ENCODE measurements around the gene DOCK4. TPM values are rescaled to one million over a fixed set of nuclear protein-coding genes. Genes with fewer than 3 reads are reported as not detected.
A peak's percentile ranks its signal among the peaks of the same experiment; 100 is the strongest.

The DOCK4 gene
- total and polyA plus RNA-seq, 2 donors from 2014 or later: 3.2 to 38.9 TPM

DNA sequence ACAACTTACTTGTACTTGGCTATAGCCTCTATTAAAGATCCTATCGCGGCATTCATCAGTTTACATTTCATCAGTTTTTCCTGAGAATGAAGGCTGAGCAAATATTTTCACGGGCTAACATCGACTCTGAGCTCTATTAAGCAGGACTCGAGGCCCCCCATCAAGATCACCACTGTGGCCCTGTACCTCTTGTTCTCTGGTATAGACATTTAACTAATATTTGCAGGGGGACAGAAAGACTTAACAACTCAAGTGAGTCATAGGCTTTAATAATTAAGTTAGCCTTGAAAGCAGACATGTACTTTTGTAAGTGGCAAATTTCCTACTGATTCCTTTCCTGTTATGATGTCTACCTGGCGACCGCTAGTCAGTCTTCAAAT lies 45.4 kb downstream of the DOCK4 start:
- peaks cover 0 to 21% (median 18%) of the 10 kb centered on the region in 3 donors for H3K4me1 ChIP-seq (ENCODE audit: control insufficient read depth in 2 of 3, insufficient read depth in 2 of 3, low read depth in 1 of 3, low read length in 3 of 3)
- no peaks in the 10 kb centered on the region for H3K9me3 ChIP-seq (ENCODE audit: control insufficient read depth in 2 of 3, insufficient read depth in 1 of 3, low read length in 3 of 3)
- H3K9ac ChIP-seq (ENCODE audit: low read length in 3 of 3): no peak overlapping the region
- FAIRE-seq: no peak
- H3K36me3 ChIP-seq (ENCODE audit: control insufficient read depth in 2 of 3, insufficient read depth in 3 of 3, low read length in 3 of 3): no peaks in the 10 kb centered on the region
- intact Hi-C loops (cut with DNase I): no loop called here
- H3K4me3 ChIP-seq (ENCODE audit: low read length in 3 of 3): peak overlapping the region in 1 of 3 donors; percentile 4
- H3K27ac ChIP-seq (ENCODE audit: low read depth in 2 of 2, low read length in 2 of 2): peak overlapping the region; percentile 39 to 54
- H3K27me3 ChIP-seq (ENCODE audit: control insufficient read depth, insufficient read depth, low read length): no peaks in the 10 kb centered on the region
- TF ChIP-seq, protein P1, sequence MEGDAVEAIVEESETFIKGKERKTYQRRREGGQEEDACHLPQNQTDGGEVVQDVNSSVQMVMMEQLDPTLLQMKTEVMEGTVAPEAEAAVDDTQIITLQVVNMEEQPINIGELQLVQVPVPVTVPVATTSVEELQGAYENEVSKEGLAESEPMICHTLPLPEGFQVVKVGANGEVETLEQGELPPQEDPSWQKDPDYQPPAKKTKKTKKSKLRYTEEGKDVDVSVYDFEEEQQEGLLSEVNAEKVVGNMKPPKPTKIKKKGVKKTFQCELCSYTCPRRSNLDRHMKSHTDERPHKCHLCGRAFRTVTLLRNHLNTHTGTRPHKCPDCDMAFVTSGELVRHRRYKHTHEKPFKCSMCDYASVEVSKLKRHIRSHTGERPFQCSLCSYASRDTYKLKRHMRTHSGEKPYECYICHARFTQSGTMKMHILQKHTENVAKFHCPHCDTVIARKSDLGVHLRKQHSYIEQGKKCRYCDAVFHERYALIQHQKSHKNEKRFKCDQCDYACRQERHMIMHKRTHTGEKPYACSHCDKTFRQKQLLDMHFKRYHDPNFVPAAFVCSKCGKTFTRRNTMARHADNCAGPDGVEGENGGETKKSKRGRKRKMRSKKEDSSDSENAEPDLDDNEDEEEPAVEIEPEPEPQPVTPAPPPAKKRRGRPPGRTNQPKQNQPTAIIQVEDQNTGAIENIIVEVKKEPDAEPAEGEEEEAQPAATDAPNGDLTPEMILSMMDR (IDR thresholded peaks at IDR 0.05; ENCODE audit: borderline replicate concordance, extremely low read depth, insufficient read depth): no peak
- DNase-seq: no peak

DNA sequence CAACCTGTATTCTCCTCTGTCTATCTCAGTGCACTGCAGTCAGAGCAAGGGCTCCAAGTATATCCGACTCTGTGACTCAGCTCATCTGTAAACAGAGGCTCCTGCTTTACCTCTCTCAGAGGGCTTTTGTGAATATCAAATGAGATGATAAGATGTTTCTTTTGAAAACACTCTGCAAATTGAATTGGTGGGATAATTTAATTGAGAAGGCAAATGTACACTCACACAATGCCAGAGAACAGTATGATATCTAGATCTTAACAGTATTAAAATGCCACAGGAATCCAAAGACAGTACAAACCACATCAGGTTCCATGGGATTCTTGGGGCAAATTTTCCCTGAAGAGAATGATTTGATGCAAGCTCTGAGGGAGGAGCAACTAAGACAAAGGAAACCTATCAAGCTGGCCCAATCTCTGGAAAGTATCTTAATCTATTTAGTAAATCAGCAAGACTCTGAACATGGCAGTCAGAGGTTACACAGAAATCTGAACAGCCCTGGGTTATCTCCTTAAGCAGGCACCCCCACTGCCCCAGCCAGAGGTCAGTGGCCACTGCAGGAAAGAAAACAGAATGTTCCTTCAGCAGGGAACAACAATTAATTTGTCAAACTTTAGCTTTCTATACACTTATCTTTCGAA lies 45.9 kb downstream of the DOCK4 start:
- no peaks in the 10 kb centered on the region for H3K27me3 ChIP-seq (ENCODE audit: control insufficient read depth, insufficient read depth, low read length)
- no peaks in the 10 kb centered on the region for H3K36me3 ChIP-seq (ENCODE audit: control insufficient read depth in 2 of 3, insufficient read depth in 3 of 3, low read length in 3 of 3)
- H3K9me3 ChIP-seq (ENCODE audit: control insufficient read depth in 2 of 3, insufficient read depth in 1 of 3, low read length in 3 of 3): no peaks in the 10 kb centered on the region
- intact Hi-C loops (cut with DNase I): no loop called here
- peaks cover 0 to 21% (median 18%) of the 10 kb centered on the region in 3 donors for H3K4me1 ChIP-seq (ENCODE audit: control insufficient read depth in 2 of 3, insufficient read depth in 2 of 3, low read depth in 1 of 3, low read length in 3 of 3)
- no peak for FAIRE-seq
- H3K4me3 ChIP-seq (ENCODE audit: low read length in 3 of 3): peak overlapping the region in 1 of 3 donors; percentile 4
- DNase-seq: peak in 1 of 5 donors; percentile 69
- H3K27ac ChIP-seq (ENCODE audit: low read depth in 2 of 2, low read length in 2 of 2): peak overlapping the region; percentile 39 to 54
- TF ChIP-seq, protein P1 (IDR thresholded peaks at IDR 0.05; ENCODE audit: borderline replicate concordance, extremely low read depth, insufficient read depth): no peak
- no peak overlapping the region for H3K9ac ChIP-seq (ENCODE audit: low read length in 3 of 3)

GRCh38 chr7:112159351-112159750 lies 46.8 kb downstream of the DOCK4 start:
- DNase-seq (no peak), FAIRE-seq (no peak)
- intact Hi-C loops (cut with DNase I): no loop called here
- Histone ChIP-seq H3K4me1 (ENCODE audit: control insufficient read depth in 2 of 3, insufficient read depth in 2 of 3, low read depth in 1 of 3, low read length in 3 of 3) (peaks cover 0 to 21% (median 18%) of the 10 kb centered on the region in 3 donors), H3K36me3 (ENCODE audit: control insufficient read depth in 2 of 3, insufficient read depth in 3 of 3, low read length in 3 of 3) (no peaks in the 10 kb centered on the region), H3K9ac (ENCODE audit: low read length in 3 of 3) (no peak overlapping the region), H3K27me3 (ENCODE audit: control insufficient read depth, insufficient read depth, low read length) (no peaks in the 10 kb centered on the region), H3K4me3 (ENCODE audit: low read length in 3 of 3) (no peak overlapping the region), H3K27ac (ENCODE audit: low read depth in 2 of 2, low read length in 2 of 2) (no peak overlapping the region), H3K9me3 (ENCODE audit: control insufficient read depth in 2 of 3, insufficient read depth in 1 of 3, low read length in 3 of 3) (no peaks in the 10 kb centered on the region)
- TF ChIP-seq, protein P1 (IDR thresholded peaks at IDR 0.05; ENCODE audit: borderline replicate concordance, extremely low read depth, insufficient read depth): no peak

All from kidney (tissue), 14 donors.